Neural cell (in vitro differentiated cells): ENCODE data around the gene PLEKHG3. TPM values are rescaled to one million over a fixed set of nuclear protein-coding genes. Genes with fewer than 3 reads are reported as not detected.

Experiments used
- H2AFZ ChIP-seq: fragments of 200-600, 300-800 bp; sonication (generic), shearing (Covaris generic); 2 replicates; pipeline ENCODE4 v1.6.0; 2014; ENCODE audit warnings: low read depth, mild to moderate bottlenecking, antibody characterized with exemption, low read length, moderate library complexity
- H3F3A ChIP-seq: fragments of 200-600 bp; shearing (Covaris generic); 2 replicates; pipeline ENCODE4 v1.6.1; 2016; ENCODE audit warnings: mild to moderate bottlenecking, moderate library complexity, mixed read lengths, antibody characterized with exemption, low read length; ENCODE audit not compliant: insufficient read depth, poor library complexity, severe bottlenecking
- H3K27ac ChIP-seq: fragments of 200-600, 300-800 bp; sonication (generic), shearing (Covaris generic); 2 replicates; pipeline ENCODE4 v1.5.1; 2014; ENCODE audit warnings: mild to moderate bottlenecking, low read length, moderate library complexity
- H3K27me3 ChIP-seq: fragments of 300-800, 200-600 bp; sonication (generic), shearing (Covaris generic); 2 replicates; pipeline ENCODE4 v1.6.0; 2014; ENCODE audit warnings: mild to moderate bottlenecking, low read depth, low read length, moderate library complexity; ENCODE audit not compliant: insufficient read depth
- H3K36me3 ChIP-seq: fragments of 300-800, 200-600 bp; sonication (generic), shearing (Covaris generic); 2 replicates; pipeline ENCODE4 v1.5.1; 2014; ENCODE audit warnings: mild to moderate bottlenecking, antibody characterized with exemption, low read length, moderate library complexity; ENCODE audit not compliant: insufficient read depth
- H3K4me2 ChIP-seq: fragments of 300-800, 200-600 bp; sonication (generic), shearing (Covaris generic); 2 replicates; pipeline ENCODE4 v1.6.0; 2014; ENCODE audit warnings: mild to moderate bottlenecking, low read length
- H3K4me3 ChIP-seq: fragments of 300-800, 200-600 bp; sonication (generic), shearing (Covaris generic); 2 replicates; pipeline ENCODE4 v1.5.1; 2014; ENCODE audit warnings: mild to moderate bottlenecking, low read length, moderate library complexity
- H3K79me2 ChIP-seq: fragments of 200-600 bp; shearing (Covaris generic); replicated peaks from 2 replicates; pipeline ENCODE4 v1.6.0; 2014; ENCODE audit warnings: mild to moderate bottlenecking, low read length, moderate library complexity; ENCODE audit not compliant: insufficient read depth
- H3K9ac ChIP-seq: fragments of 300-800, 200-600 bp; sonication (generic), shearing (Covaris generic); 2 replicates; pipeline ENCODE4 v1.6.1; 2016; ENCODE audit warnings: mild to moderate bottlenecking, low read length, mixed read lengths
- H3K9me2 ChIP-seq: fragments of 200-600 bp; shearing (Covaris generic); 2 replicates; pipeline ENCODE4 v1.6.1; 2016; ENCODE audit warnings: mild to moderate bottlenecking, low read length, mixed read lengths; ENCODE audit not compliant: insufficient read depth
- H3K9me3 ChIP-seq: fragments of 200-600, 300-800 bp; sonication (generic), shearing (Covaris generic); 2 replicates; pipeline ENCODE4 v1.6.1; 2016; ENCODE audit warnings: mild to moderate bottlenecking, mixed run types, low read length, moderate library complexity, mixed read lengths
- H4K20me1 ChIP-seq: fragments of 200-600 bp; shearing (Covaris generic); 2 replicates; pipeline ENCODE4 v1.6.1; 2016; ENCODE audit warnings: mild to moderate bottlenecking, mixed run types; ENCODE audit not compliant: insufficient read depth
- CTCF ChIP-seq: fragments of 450-650 bp; IDR thresholded peaks from 2 replicates; pipeline ENCODE4 v1.5.1; 2014; ENCODE audit warnings: antibody characterized with exemption, mild to moderate bottlenecking, moderate library complexity; ENCODE audit not compliant: poor library complexity, severe bottlenecking
- EP300 ChIP-seq: fragments of 450-650 bp; conservative IDR thresholded peaks from 2 replicates; pipeline ENCODE4 v1.6.1; 2014; ENCODE audit warnings: antibody characterized with exemption, mild to moderate bottlenecking, moderate library complexity; ENCODE audit not compliant: poor library complexity, severe bottlenecking
- EZH2 ChIP-seq: fragments of 200-600, 300-800 bp; shearing (Covaris generic), sonication (generic); IDR thresholded peaks from 2 replicates; pipeline ENCODE4 v1.6.1; 2014; ENCODE audit warnings: antibody characterized with exemption, low read length, borderline replicate concordance, mild to moderate bottlenecking; ENCODE audit not compliant: insufficient read depth, poor library complexity, severe bottlenecking
- MXI1 ChIP-seq: fragments of 450-650 bp; conservative IDR thresholded peaks from 2 replicates; pipeline ENCODE4 v1.6.1; 2014; ENCODE audit warnings: antibody characterized with exemption, mild to moderate bottlenecking; ENCODE audit not compliant: poor library complexity, severe bottlenecking
- POLR2AphosphoS5 ChIP-seq: IDR thresholded peaks from 2 replicates; pipeline ENCODE4 v1.6.1; 2012
- RAD21 ChIP-seq: fragments of 450-650 bp; conservative IDR thresholded peaks from 2 replicates; pipeline ENCODE4 v1.6.1; 2014; ENCODE audit warnings: antibody characterized with exemption, mild to moderate bottlenecking, moderate library complexity
- REST ChIP-seq: IDR thresholded peaks from 2 replicates; pipeline ENCODE4 v1.6.1; 2012; ENCODE audit warnings: borderline replicate concordance
- SMC3 ChIP-seq: fragments of 450-650 bp; conservative IDR thresholded peaks from 2 replicates; pipeline ENCODE4 v1.6.1; 2014; ENCODE audit warnings: antibody characterized with exemption, mild to moderate bottlenecking, moderate library complexity; ENCODE audit not compliant: poor library complexity
- polyA plus RNA-seq: library from polyadenylated mRNA; depleted of rRNA; stranded (reverse); fragments of >200 nt; gene quantifications from 2 replicates; pipeline ENCODE4 v1.2.3, GENCODE V29; 2014

Gene PLEKHG3
- polyA plus RNA-seq, 1 donor from 2014 or later, result 15.8 TPM

- H3F3A ChIP-seq, result no peaks in the 10 kb centered on the region
- H3K4me3 ChIP-seq, result no peak overlapping the region
- no peaks in the 10 kb centered on the region for H3K9me2 ChIP-seq
- no peak overlapping the region for H2AFZ ChIP-seq
- no peaks in the 10 kb centered on the region for H4K20me1 ChIP-seq
- H3K27ac ChIP-seq, result no peak overlapping the region
- no peaks in the 10 kb centered on the region for H3K36me3 ChIP-seq
- no peak overlapping the region for H3K4me2 ChIP-seq
- H3K27me3 ChIP-seq, result no peaks in the 10 kb centered on the region
- no peak for TF ChIP-seq CTCF
- no peak for TF ChIP-seq EP300
- no peak for TF ChIP-seq RAD21
- no peak overlapping the region for H3K9ac ChIP-seq
- no peaks in the 10 kb centered on the region for H3K79me2 ChIP-seq
- H3K9me3 ChIP-seq, result no peaks in the 10 kb centered on the region
Measured at GRCh38 chr14:64786296-64787149, 82.3 kb downstream of the PLEKHG3 start.

DNA sequence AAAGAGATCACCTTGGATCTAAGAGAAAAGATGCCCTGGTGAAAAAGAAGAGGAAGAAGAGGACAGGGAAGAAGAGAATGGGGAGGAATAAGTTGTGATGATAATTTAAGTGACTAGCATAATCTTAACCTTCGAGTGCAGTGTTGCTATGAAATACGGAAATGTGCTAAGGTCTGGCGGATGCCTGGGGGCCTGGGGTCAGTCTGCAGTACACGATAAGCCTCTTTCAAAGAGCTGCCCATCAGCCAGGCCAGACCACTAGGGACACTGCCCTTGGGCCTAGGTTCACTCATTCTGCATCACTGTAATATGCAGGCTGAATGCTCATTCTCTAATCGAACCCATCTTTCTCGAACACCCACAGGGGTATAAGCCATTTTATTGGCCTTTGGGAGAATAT lies 83.4 kb downstream of the PLEKHG3 start:
- H3K9me3 ChIP-seq, result no peaks in the 10 kb centered on the region
- no peaks in the 10 kb centered on the region for H3K79me2 ChIP-seq
- no peak overlapping the region for H2AFZ ChIP-seq
- H4K20me1 ChIP-seq, result no peaks in the 10 kb centered on the region
- H3K4me3 ChIP-seq, result no peak overlapping the region
- H3K36me3 ChIP-seq, result no peaks in the 10 kb centered on the region
- H3K4me2 ChIP-seq, result no peak overlapping the region
- no peak overlapping the region for H3K27ac ChIP-seq
- no peak overlapping the region for H3K9ac ChIP-seq
- H3K27me3 ChIP-seq, result no peaks in the 10 kb centered on the region
- H3K9me2 ChIP-seq, result no peaks in the 10 kb centered on the region
- no peaks in the 10 kb centered on the region for H3F3A ChIP-seq
- TF ChIP-seq SMC3 (no peak), MXI1 (no peak), EZH2 (no peak), POLR2AphosphoS5 (no peak), RAD21 (no peak), CTCF (no peak), EP300 (no peak), REST (no peak)
